K562 (cell line): ENCODE measurements around the gene CYS1. TPM values are rescaled to one million over a fixed set of nuclear protein-coding genes. Genes with fewer than 3 reads are reported as not detected.

Source experiments
- BRCA1 ChIP-seq, 2 experiments: fragments of 450-650 bp in 1 of 2; sonication (generic) in 1 of 2; formaldehyde crosslinking in 1 of 2; IDR thresholded peaks; 2 replicates each; pipeline versions ENCODE4 v1.5.0 to v1.6.1; 2017 to 2020; ENCODE audit warnings: mild to moderate bottlenecking in 1 of 2, missing genetic modification reagents in 1 of 2
- CBX1 ChIP-seq: sonication (generic); IDR thresholded peaks from 2 replicates; pipeline ENCODE4 v1.6.1; 2016; ENCODE audit warnings: antibody characterized with exemption, low read depth, mild to moderate bottlenecking
- IRF2 ChIP-seq: sonication (generic); formaldehyde crosslinking; IDR thresholded peaks from 2 replicates; pipeline ENCODE4 v1.8.1; 2022; ENCODE audit warnings: mild to moderate bottlenecking, missing genetic modification reagents
- JUN ChIP-seq, 2 experiments: sonication (generic) in 1 of 2; formaldehyde crosslinking in 1 of 2; IDR thresholded peaks; 2 replicates each; pipeline versions ENCODE4 v1.6.1 to v1.8.0; 2012 to 2022; ENCODE audit warnings: borderline replicate concordance in 2 of 2, mild to moderate bottlenecking in 2 of 2, improper control_type of control experiment in 1 of 2, low read depth in 1 of 2, low read length in 1 of 2, missing genetic modification reagents in 1 of 2
- MAZ ChIP-seq, 2 experiments: fragments of 450-650 bp in 1 of 2; sonication (generic) in 1 of 2; formaldehyde crosslinking; IDR thresholded peaks in 1 of 2; conservative IDR thresholded peaks in 1 of 2; 2 replicates each; pipeline versions ENCODE4 v1.4.0 to v1.5.0; 2020; ENCODE audit warnings: mild to moderate bottlenecking in 1 of 2, missing genetic modification reagents in 1 of 2
- NCOA6 ChIP-seq: fragments of 450-650 bp; IDR thresholded peaks from 2 replicates; pipeline ENCODE4 v1.6.1; 2017; ENCODE audit warnings: mild to moderate bottlenecking
- NCOR1 ChIP-seq: fragments of 450-650 bp; IDR thresholded peaks from 2 replicates; pipeline ENCODE4 v1.6.1; 2016; ENCODE audit warnings: mild to moderate bottlenecking, moderate library complexity
- SP1 ChIP-seq: sonication (generic); formaldehyde crosslinking; IDR thresholded peaks from 2 replicates; pipeline ENCODE4 v1.8.1; 2022; ENCODE audit warnings: mild to moderate bottlenecking, missing genetic modification reagents
- ZNF445 ChIP-seq: fragments of 250-450 bp; sonication (Bioruptor Pico); IDR thresholded peaks from 2 replicates; pipeline ENCODE4 v1.4.0; 2020; ENCODE audit warnings: low read depth, mild to moderate bottlenecking, moderate library complexity
- ZNF583 ChIP-seq: fragments of 250-450 bp; sonication (Bioruptor Pico); IDR thresholded peaks from 2 replicates; pipeline ENCODE4 v1.4.0; 2020
- polyA plus RNA-seq, 8 experiments: library from polyadenylated mRNA; depleted of rRNA in 4 of 8; stranded (reverse) in 5 of 8; unstranded in 3 of 8; fragments of >200 nt; fragmentation: Nextera tagmentation in 2 of 8; fragmentation: Illumina TruSeq in 1 of 8; extraction: Ambion mirVana in 2 of 8; extraction: Trizol in 1 of 8; gene quantifications; 2 replicates each; pipeline versions ENCODE4 v1.2.1 to v1.2.3, GENCODE V29; 2011 to 2014; ENCODE audit warnings: inconsistent platforms in 1 of 8, missing spikeins in 1 of 8
- total RNA-seq, 7 experiments: library from RNA; depleted of rRNA in 6 of 7; stranded (reverse); fragments of >200 nt in 6 of 7; fragmentation: Illumina TruSeq in 2 of 7; extraction: Trizol in 2 of 7; gene quantifications; 2 replicates each; pipeline versions ENCODE4 v1.2.1 to v1.2.3, GENCODE V29; 2011 to 2021; ENCODE audit warnings: low replicate concordance in 1 of 7
- TF ChIP-seq, protein P1 (sequence below): fragments of 450-650 bp; IDR thresholded peaks from 2 replicates; pipeline ENCODE4 v1.6.1; 2016; ENCODE audit warnings: mild to moderate bottlenecking, moderate library complexity
- TF ChIP-seq, protein P2 (sequence below): IDR thresholded peaks from 2 replicates; pipeline ENCODE4 v1.6.1; 2014; ENCODE audit warnings: antibody characterized with exemption
- TF ChIP-seq, protein P3 (sequence below): fragments of 450-650 bp; formaldehyde crosslinking; IDR thresholded peaks from 2 replicates; pipeline ENCODE4 v1.4.0; 2022; ENCODE audit warnings: mild to moderate bottlenecking, moderate library complexity

CYS1 gene
- total and polyA plus RNA-seq, 9 of the 15 experiments (the other 6 are each of a cell fraction or from before 2014, with no cell fraction given) = 0.11 to 0.13 TPM; not detected in 7

DNA sequence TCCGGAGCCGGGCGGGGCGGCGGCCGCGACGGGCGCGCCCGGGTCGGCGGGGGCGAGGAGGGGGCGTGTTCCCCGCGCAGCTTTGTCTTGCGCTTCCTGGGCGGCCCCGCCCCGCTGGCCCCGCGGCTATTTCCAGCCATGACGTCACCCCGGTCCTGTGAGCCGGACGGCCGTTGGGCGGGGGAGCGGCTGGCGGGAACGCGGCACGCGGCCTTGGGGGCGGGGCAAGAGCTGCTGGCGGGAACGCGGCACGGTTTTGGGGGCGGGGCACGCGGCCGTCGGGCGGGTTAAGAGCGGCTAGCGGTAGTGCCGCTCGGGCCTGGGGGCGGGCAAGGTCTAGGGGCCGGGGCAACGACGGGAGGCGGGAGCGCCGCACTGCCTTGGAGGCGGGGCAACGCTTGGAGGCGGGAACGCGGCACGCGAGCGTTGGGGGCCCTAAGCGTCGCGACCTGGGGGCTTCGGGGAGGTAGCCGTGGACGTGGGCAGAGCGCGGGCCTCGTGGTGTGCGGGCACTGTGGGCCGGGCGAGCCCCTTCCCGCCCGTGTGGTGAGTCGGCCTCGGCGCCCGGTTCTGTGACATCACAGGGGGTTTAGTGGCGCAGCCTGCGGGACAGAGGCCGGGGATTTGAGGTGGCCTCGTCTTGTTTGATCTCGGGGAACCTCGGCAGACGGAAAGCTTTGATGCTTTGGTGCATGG lies 36.2 kb downstream of the CYS1 start (continued):
- TF ChIP-seq, protein P1, sequence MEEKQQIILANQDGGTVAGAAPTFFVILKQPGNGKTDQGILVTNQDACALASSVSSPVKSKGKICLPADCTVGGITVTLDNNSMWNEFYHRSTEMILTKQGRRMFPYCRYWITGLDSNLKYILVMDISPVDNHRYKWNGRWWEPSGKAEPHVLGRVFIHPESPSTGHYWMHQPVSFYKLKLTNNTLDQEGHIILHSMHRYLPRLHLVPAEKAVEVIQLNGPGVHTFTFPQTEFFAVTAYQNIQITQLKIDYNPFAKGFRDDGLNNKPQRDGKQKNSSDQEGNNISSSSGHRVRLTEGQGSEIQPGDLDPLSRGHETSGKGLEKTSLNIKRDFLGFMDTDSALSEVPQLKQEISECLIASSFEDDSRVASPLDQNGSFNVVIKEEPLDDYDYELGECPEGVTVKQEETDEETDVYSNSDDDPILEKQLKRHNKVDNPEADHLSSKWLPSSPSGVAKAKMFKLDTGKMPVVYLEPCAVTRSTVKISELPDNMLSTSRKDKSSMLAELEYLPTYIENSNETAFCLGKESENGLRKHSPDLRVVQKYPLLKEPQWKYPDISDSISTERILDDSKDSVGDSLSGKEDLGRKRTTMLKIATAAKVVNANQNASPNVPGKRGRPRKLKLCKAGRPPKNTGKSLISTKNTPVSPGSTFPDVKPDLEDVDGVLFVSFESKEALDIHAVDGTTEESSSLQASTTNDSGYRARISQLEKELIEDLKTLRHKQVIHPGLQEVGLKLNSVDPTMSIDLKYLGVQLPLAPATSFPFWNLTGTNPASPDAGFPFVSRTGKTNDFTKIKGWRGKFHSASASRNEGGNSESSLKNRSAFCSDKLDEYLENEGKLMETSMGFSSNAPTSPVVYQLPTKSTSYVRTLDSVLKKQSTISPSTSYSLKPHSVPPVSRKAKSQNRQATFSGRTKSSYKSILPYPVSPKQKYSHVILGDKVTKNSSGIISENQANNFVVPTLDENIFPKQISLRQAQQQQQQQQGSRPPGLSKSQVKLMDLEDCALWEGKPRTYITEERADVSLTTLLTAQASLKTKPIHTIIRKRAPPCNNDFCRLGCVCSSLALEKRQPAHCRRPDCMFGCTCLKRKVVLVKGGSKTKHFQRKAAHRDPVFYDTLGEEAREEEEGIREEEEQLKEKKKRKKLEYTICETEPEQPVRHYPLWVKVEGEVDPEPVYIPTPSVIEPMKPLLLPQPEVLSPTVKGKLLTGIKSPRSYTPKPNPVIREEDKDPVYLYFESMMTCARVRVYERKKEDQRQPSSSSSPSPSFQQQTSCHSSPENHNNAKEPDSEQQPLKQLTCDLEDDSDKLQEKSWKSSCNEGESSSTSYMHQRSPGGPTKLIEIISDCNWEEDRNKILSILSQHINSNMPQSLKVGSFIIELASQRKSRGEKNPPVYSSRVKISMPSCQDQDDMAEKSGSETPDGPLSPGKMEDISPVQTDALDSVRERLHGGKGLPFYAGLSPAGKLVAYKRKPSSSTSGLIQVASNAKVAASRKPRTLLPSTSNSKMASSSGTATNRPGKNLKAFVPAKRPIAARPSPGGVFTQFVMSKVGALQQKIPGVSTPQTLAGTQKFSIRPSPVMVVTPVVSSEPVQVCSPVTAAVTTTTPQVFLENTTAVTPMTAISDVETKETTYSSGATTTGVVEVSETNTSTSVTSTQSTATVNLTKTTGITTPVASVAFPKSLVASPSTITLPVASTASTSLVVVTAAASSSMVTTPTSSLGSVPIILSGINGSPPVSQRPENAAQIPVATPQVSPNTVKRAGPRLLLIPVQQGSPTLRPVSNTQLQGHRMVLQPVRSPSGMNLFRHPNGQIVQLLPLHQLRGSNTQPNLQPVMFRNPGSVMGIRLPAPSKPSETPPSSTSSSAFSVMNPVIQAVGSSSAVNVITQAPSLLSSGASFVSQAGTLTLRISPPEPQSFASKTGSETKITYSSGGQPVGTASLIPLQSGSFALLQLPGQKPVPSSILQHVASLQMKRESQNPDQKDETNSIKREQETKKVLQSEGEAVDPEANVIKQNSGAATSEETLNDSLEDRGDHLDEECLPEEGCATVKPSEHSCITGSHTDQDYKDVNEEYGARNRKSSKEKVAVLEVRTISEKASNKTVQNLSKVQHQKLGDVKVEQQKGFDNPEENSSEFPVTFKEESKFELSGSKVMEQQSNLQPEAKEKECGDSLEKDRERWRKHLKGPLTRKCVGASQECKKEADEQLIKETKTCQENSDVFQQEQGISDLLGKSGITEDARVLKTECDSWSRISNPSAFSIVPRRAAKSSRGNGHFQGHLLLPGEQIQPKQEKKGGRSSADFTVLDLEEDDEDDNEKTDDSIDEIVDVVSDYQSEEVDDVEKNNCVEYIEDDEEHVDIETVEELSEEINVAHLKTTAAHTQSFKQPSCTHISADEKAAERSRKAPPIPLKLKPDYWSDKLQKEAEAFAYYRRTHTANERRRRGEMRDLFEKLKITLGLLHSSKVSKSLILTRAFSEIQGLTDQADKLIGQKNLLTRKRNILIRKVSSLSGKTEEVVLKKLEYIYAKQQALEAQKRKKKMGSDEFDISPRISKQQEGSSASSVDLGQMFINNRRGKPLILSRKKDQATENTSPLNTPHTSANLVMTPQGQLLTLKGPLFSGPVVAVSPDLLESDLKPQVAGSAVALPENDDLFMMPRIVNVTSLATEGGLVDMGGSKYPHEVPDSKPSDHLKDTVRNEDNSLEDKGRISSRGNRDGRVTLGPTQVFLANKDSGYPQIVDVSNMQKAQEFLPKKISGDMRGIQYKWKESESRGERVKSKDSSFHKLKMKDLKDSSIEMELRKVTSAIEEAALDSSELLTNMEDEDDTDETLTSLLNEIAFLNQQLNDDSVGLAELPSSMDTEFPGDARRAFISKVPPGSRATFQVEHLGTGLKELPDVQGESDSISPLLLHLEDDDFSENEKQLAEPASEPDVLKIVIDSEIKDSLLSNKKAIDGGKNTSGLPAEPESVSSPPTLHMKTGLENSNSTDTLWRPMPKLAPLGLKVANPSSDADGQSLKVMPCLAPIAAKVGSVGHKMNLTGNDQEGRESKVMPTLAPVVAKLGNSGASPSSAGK = peak; percentile 95
- TF ChIP-seq ZNF583 (CRISPR knock-in tag) (no peak), IRF2 (no peak), SP1 (CRISPR knock-in tag) (peak; percentile 95), CBX1 (0 out of 2 replicates have a peak, but pooled peaks have one; percentile 39), MAZ (CRISPR knock-in tag; conservative IDR thresholded peaks at IDR 0.05 in 1 of 2, IDR thresholded peaks at IDR 0.05 in 1 of 2) (peak; percentile 89 to 92; a peak in 2 of 4 replicates), NCOA6 (no peak), NCOR1 (0 out of 2 replicates have a peak, but pooled peaks have one; percentile 35), BRCA1 (IDR thresholded peaks at IDR 0.05) (no peak), BRCA1 (CRISPR knock-in tag; IDR thresholded peaks at IDR 0.05) (0 out of 2 replicates have a peak, but pooled peaks have one; percentile 9), JUN (IDR thresholded peaks at IDR 0.05; ENCODE audit: borderline replicate concordance, low read depth, low read length) (peak; percentile 89), JUN (CRISPR knock-in tag; IDR thresholded peaks at IDR 0.05; ENCODE audit: borderline replicate concordance) (peak; percentile 60; the same call in 1 of the 2 replicates), ZNF445 (CRISPR knock-in tag) (0 out of 2 replicates have a peak, but pooled peaks have one; percentile 17)
- TF ChIP-seq, protein P2, sequence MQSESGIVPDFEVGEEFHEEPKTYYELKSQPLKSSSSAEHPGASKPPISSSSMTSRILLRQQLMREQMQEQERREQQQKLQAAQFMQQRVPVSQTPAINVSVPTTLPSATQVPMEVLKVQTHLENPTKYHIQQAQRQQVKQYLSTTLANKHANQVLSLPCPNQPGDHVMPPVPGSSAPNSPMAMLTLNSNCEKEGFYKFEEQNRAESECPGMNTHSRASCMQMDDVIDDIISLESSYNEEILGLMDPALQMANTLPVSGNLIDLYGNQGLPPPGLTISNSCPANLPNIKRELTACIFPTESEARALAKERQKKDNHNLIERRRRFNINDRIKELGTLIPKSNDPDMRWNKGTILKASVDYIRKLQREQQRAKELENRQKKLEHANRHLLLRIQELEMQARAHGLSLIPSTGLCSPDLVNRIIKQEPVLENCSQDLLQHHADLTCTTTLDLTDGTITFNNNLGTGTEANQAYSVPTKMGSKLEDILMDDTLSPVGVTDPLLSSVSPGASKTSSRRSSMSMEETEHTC = peak; percentile 94
- TF ChIP-seq, protein P3, sequence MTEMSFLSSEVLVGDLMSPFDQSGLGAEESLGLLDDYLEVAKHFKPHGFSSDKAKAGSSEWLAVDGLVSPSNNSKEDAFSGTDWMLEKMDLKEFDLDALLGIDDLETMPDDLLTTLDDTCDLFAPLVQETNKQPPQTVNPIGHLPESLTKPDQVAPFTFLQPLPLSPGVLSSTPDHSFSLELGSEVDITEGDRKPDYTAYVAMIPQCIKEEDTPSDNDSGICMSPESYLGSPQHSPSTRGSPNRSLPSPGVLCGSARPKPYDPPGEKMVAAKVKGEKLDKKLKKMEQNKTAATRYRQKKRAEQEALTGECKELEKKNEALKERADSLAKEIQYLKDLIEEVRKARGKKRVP (CRISPR knock-in tag) = 0 out of 2 replicates have a peak, but pooled peaks have one; percentile 16
